Smooth muscle cell (in vitro differentiated cells): ENCODE measurements around the gene MEIS3. TPM values are rescaled to one million over a fixed set of nuclear protein-coding genes. Genes with fewer than 3 reads are reported as not detected.

Experiments used
- DNase-seq: peaks from one replicate; lab custom pipeline; 2025; ENCODE audit not compliant: unreplicated experiment; lab: John Stamatoyannopoulos, UW
- H2AFZ ChIP-seq: fragments of 200-600 bp; sonication (generic); 2 replicates; pipeline ENCODE4 v1.6.0; 2016; ENCODE audit warnings: antibody characterized with exemption, low read depth, mild to moderate bottlenecking
- H3F3A ChIP-seq: fragments of 200-600 bp; sonication (generic); 2 replicates; pipeline ENCODE4 v1.6.0; 2017; ENCODE audit warnings: antibody characterized with exemption, low read depth
- H3K27ac ChIP-seq: fragments of 200-600 bp; sonication (generic); 2 replicates; pipeline ENCODE4 v1.5.1; 2016; ENCODE audit warnings: low read depth, mild to moderate bottlenecking
- H3K27me3 ChIP-seq: fragments of 200-600 bp; sonication (generic); 2 replicates; pipeline ENCODE4 v1.6.1; 2016; ENCODE audit warnings: low read depth, mild to moderate bottlenecking
- H3K36me3 ChIP-seq: fragments of 200-600 bp; sonication (generic); 2 replicates; pipeline ENCODE4 v1.5.1; 2016; ENCODE audit warnings: low read depth
- H3K4me1 ChIP-seq: fragments of 200-600 bp; sonication (generic); 2 replicates; pipeline ENCODE4 v1.5.1; 2016; ENCODE audit warnings: low read depth
- H3K4me2 ChIP-seq: fragments of 200-600 bp; sonication (generic); 2 replicates; pipeline ENCODE4 v1.6.0; 2016; ENCODE audit warnings: mild to moderate bottlenecking
- H3K4me3 ChIP-seq: fragments of 200-600 bp; sonication (generic); 2 replicates; pipeline ENCODE4 v1.5.1; 2016; ENCODE audit warnings: mild to moderate bottlenecking
- H3K79me2 ChIP-seq: fragments of 200-600 bp; sonication (generic); 2 replicates; pipeline ENCODE4 v1.6.0; 2016; ENCODE audit warnings: low read depth, mild to moderate bottlenecking
- H3K9ac ChIP-seq: fragments of 200-600 bp; sonication (generic); 2 replicates; pipeline ENCODE4 v1.6.0; 2016; ENCODE audit warnings: low read depth
- H3K9me3 ChIP-seq: fragments of 200-600 bp; sonication (generic); replicated peaks from 2 replicates; pipeline ENCODE4 v1.5.1; 2016; ENCODE audit warnings: low read depth
- H4K20me1 ChIP-seq: fragments of 200-600 bp; sonication (generic); 2 replicates; pipeline ENCODE4 v1.6.0; 2016; ENCODE audit warnings: low read depth
- WGBS: methylation state at CpG from one replicate; pipeline ENCODE4 v1.1.7; 2016; ENCODE audit warnings: low lambda C conversion rate; 5-methylcytosine and 5-hydroxymethylcytosine counted together
- polyA plus RNA-seq: library from polyadenylated mRNA; unstranded; fragments of >200 nt; fragmentation: Nextera tagmentation; extraction: Ambion mirVana; gene quantifications from 2 replicates; pipeline ENCODE4 v1.2.1, GENCODE V29; 2016
- total RNA-seq: library from RNA; depleted of rRNA; stranded (reverse); fragments of >200 nt; gene quantifications from 2 replicates; pipeline ENCODE4 v1.2.3, GENCODE V29; 2014
- TF ChIP-seq, protein P1 (sequence below): fragments of 200-600 bp; sonication (generic); IDR thresholded peaks from 2 replicates; pipeline ENCODE4 v1.5.1; 2017; ENCODE audit warnings: borderline replicate concordance, mild to moderate bottlenecking, antibody characterized with exemption; ENCODE audit not compliant: insufficient read depth, poor library complexity, severe bottlenecking

The MEIS3 gene
- total and polyA plus RNA-seq, 2 experiments from 2014 or later, result 59.0 to 141 TPM

DNA sequence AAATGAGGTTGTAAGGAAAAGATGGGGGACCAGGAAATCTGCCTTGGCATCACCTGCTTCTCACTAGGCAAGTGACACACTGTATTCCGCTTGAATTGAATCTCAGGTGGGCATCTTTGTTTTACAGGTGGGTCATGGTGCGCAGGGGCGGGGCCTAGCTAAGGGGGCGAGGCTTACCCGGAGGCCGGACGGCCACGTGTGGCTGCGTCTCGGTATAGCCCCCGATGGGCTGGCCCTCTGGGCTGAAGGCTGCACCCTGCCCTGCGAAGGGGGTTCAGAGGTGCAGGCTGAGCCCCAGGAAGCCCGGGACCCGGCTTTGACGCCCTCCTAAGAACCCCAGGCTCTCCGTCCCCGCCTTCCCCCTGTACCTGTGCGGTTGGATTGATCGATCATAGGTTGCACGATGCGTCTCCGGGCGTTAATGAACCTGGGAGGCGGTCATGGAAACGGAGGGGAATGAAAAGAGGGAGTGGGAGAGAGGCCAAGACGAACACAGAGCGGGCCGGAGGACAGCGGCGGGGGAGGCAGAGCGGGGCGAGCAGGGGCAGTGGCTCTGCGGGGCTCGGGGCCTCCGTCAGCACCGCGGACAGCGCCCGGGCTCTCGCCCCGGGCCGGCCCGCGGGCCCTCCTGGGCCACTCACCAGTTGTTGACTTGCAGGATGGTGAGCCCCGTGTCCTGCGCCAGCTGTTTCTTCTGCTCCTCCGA, 12.5 kb downstream of the MEIS3 start:
- Histone ChIP-seq H3K4me2 (no peak overlapping the region), H3K36me3 (no peaks in the 10 kb centered on the region), H3K4me1 (no peaks in the 10 kb centered on the region), H3K9ac (no peak overlapping the region), H3K27ac (no peak overlapping the region), H3K4me3 (no peak overlapping the region), H2AFZ (no peak overlapping the region), H3F3A (no peaks in the 10 kb centered on the region), H3K27me3 (no peaks in the 10 kb centered on the region), H4K20me1 (peaks cover 13% of the 10 kb centered on the region), H3K79me2 (no peaks in the 10 kb centered on the region), H3K9me3 (no peaks in the 10 kb centered on the region)
- DNase-seq, result no peak
- WGBS, result 47% methylated on average over 33 of the region's 47 CpGs
- TF ChIP-seq, protein P1, sequence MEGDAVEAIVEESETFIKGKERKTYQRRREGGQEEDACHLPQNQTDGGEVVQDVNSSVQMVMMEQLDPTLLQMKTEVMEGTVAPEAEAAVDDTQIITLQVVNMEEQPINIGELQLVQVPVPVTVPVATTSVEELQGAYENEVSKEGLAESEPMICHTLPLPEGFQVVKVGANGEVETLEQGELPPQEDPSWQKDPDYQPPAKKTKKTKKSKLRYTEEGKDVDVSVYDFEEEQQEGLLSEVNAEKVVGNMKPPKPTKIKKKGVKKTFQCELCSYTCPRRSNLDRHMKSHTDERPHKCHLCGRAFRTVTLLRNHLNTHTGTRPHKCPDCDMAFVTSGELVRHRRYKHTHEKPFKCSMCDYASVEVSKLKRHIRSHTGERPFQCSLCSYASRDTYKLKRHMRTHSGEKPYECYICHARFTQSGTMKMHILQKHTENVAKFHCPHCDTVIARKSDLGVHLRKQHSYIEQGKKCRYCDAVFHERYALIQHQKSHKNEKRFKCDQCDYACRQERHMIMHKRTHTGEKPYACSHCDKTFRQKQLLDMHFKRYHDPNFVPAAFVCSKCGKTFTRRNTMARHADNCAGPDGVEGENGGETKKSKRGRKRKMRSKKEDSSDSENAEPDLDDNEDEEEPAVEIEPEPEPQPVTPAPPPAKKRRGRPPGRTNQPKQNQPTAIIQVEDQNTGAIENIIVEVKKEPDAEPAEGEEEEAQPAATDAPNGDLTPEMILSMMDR, result no peak

- no peak for DNase-seq
- H3K27ac ChIP-seq, result no peak overlapping the region
- H3K79me2 ChIP-seq, result no peaks in the 10 kb centered on the region
- no peaks in the 10 kb centered on the region for H3F3A ChIP-seq
- no peaks in the 10 kb centered on the region for H3K27me3 ChIP-seq
- H3K4me2 ChIP-seq, result no peak overlapping the region
- H3K9ac ChIP-seq, result no peak overlapping the region
- 100% methylated on average over 5 of the region's 5 CpGs for WGBS
- H3K4me3 ChIP-seq, result no peak overlapping the region
- no peaks in the 10 kb centered on the region for H3K4me1 ChIP-seq
- TF ChIP-seq, protein P1, result no peak
- H2AFZ ChIP-seq, result no peak overlapping the region
- peaks cover 13% of the 10 kb centered on the region for H4K20me1 ChIP-seq
- no peaks in the 10 kb centered on the region for H3K9me3 ChIP-seq
- no peaks in the 10 kb centered on the region for H3K36me3 ChIP-seq
These were observed 13.4 kb downstream of the MEIS3 start for GRCh38 chr19:47405854-47406417.

DNA sequence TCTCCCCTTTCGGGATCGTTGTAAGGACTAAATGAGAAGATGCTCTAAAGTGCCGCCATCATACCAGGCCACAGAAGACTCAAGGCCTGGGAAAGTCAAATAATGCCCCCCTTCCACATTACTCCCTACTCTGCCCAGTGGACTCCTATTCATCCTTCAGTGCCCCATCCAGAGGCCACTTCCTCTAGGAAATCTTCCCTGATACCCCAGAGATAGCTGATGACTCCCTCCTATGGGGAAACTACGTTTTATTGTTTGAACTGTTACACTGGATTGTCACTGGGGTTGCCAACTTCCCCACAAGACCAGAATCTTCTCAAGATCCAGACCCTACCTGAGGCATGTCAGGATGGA, 14.2 kb downstream of the MEIS3 start:
- H3K27me3 ChIP-seq, result no peaks in the 10 kb centered on the region
- H3K27ac ChIP-seq, result no peak overlapping the region
- 98% methylated on average over 4 of the region's 4 CpGs for WGBS
- H4K20me1 ChIP-seq, result peaks cover 13% of the 10 kb centered on the region
- H3F3A ChIP-seq, result no peaks in the 10 kb centered on the region
- no peak overlapping the region for H3K9ac ChIP-seq
- TF ChIP-seq, protein P1, result no peak
- H3K4me1 ChIP-seq, result no peaks in the 10 kb centered on the region
- no peak for DNase-seq
- no peak overlapping the region for H2AFZ ChIP-seq
- no peaks in the 10 kb centered on the region for H3K9me3 ChIP-seq
- H3K4me2 ChIP-seq, result no peak overlapping the region
- H3K79me2 ChIP-seq, result no peaks in the 10 kb centered on the region
- H3K36me3 ChIP-seq, result no peaks in the 10 kb centered on the region
- no peak overlapping the region for H3K4me3 ChIP-seq
